Jurkat, Clone E6-1 (cell line): ENCODE measurements around the gene RNF212.

Experiments used
- DNase-seq: peaks from one replicate; pipeline ENCODE4 v3.0.0-alpha.2; 2011; ENCODE audit warnings: low read depth, low spot score
- H3K4me3 ChIP-seq: 2 replicates; pipeline ENCODE4 v1.5.1; 2011; ENCODE audit warnings: mild to moderate bottlenecking, low read length, control low read depth, moderate library complexity

Gene RNF212

GRCh38 chr4:1092026-1092982, 21.1 kb downstream of the RNF212 start:
- no peak for DNase-seq
- H3K4me3 ChIP-seq = no peak overlapping the region

GRCh38 chr4:1091561-1091995, 21.8 kb downstream of the RNF212 start:
- H3K4me3 ChIP-seq = no peak overlapping the region
- DNase-seq = no peak

GRCh38 chr4:1090465-1091440, 22.6 kb downstream of the RNF212 start:
- no peak for DNase-seq
- no peak overlapping the region for H3K4me3 ChIP-seq

- H3K4me3 ChIP-seq = no peak overlapping the region
- DNase-seq = no peak
These were observed 23.3 kb downstream of the RNF212 start for GRCh38 chr4:1090036-1090435.

GRCh38 chr4:1087371-1087770, 26.0 kb downstream of the RNF212 start:
- H3K4me3 ChIP-seq = no peak overlapping the region
- DNase-seq = no peak

- no peak overlapping the region for H3K4me3 ChIP-seq
These were observed 27.4 kb downstream of the RNF212 start for GRCh38 chr4:1086011-1086410.

GRCh38 chr4:1085404-1085799, 28.0 kb downstream of the RNF212 start:
- DNase-seq = no peak
- H3K4me3 ChIP-seq = no peak overlapping the region

More at GRCh38 chr4:1086011-1086410, 27.4 kb downstream of the RNF212 start:
- no peak for DNase-seq

GRCh38 chr4:1084796-1085403, 28.5 kb downstream of the RNF212 start:
- H3K4me3 ChIP-seq = no peak overlapping the region
- DNase-seq = no peak

GRCh38 chr4:1084394-1084793, 29.0 kb downstream of the RNF212 start:
- H3K4me3 ChIP-seq = no peak overlapping the region
- DNase-seq = no peak

GRCh38 chr4:1082215-1083182, 30.9 kb downstream of the RNF212 start:
- DNase-seq = no peak
- H3K4me3 ChIP-seq = no peak overlapping the region

- DNase-seq = no peak
- H3K4me3 ChIP-seq = no peak overlapping the region
These were observed 31.7 kb downstream of the RNF212 start for GRCh38 chr4:1081689-1082040.

GRCh38 chr4:1080961-1081688, 32.2 kb downstream of the RNF212 start:
- peak overlapping the region; percentile 35 for H3K4me3 ChIP-seq
- peak; percentile 28 for DNase-seq

GRCh38 chr4:1080432-1080831, 32.9 kb downstream of the RNF212 start:
- H3K4me3 ChIP-seq = no peak overlapping the region
- DNase-seq = no peak

GRCh38 chr4:1079711-1080265, 33.6 kb downstream of the RNF212 start:
- H3K4me3 ChIP-seq = no peak overlapping the region
- no peak for DNase-seq

GRCh38 chr4:1078490-1078889, 34.9 kb downstream of the RNF212 start:
- no peak overlapping the region for H3K4me3 ChIP-seq
- DNase-seq = no peak

- no peak for DNase-seq
- H3K4me3 ChIP-seq = no peak overlapping the region
These were observed 35.5 kb downstream of the RNF212 start for GRCh38 chr4:1077711-1078477.
